HUES6 (cell line): ENCODE results near the gene GNAQ.

ENCODE experiments used
- H3K27ac ChIP-seq: 2 replicates; pipeline ENCODE4 v1.7.0; 2013; ENCODE audit warnings: low read depth, mild to moderate bottlenecking, low read length, inconsistent platforms
- H3K27me3 ChIP-seq: 2 replicates; pipeline ENCODE4 v1.6.1; 2013; ENCODE audit warnings: low read length; ENCODE audit not compliant: control insufficient read depth, insufficient read depth
- H3K36me3 ChIP-seq: 2 replicates; pipeline ENCODE4 v1.6.1; 2013; ENCODE audit warnings: low read length; ENCODE audit not compliant: control insufficient read depth, insufficient read depth
- H3K4me1 ChIP-seq: 2 replicates; pipeline ENCODE4 v1.6.1; 2013; ENCODE audit warnings: low read length; ENCODE audit not compliant: control insufficient read depth, insufficient read depth
- H3K4me3 ChIP-seq: 2 replicates; pipeline ENCODE4 v1.5.1; 2013; ENCODE audit warnings: low read depth, low read length
- H3K9ac ChIP-seq: one replicate; pipeline ENCODE4 v1.6.1; 2013; ENCODE audit warnings: mild to moderate bottlenecking, low read length
- H3K9me3 ChIP-seq: 2 replicates; pipeline ENCODE4 v1.6.1; 2013; ENCODE audit warnings: low read depth, low read length; ENCODE audit not compliant: control insufficient read depth, insufficient read depth

GNAQ gene

GRCh38 chr9:77954666-77955015, 77.0 kb downstream of the GNAQ start:
- Histone ChIP-seq H3K4me3 (no peak overlapping the region), H3K27ac (no peak overlapping the region), H3K27me3 (no peaks in the 10 kb centered on the region), H3K4me1 (peaks cover 44% of the 10 kb centered on the region), H3K9ac (no peak overlapping the region), H3K36me3 (no peaks in the 10 kb centered on the region), H3K9me3 (no peaks in the 10 kb centered on the region)

DNA sequence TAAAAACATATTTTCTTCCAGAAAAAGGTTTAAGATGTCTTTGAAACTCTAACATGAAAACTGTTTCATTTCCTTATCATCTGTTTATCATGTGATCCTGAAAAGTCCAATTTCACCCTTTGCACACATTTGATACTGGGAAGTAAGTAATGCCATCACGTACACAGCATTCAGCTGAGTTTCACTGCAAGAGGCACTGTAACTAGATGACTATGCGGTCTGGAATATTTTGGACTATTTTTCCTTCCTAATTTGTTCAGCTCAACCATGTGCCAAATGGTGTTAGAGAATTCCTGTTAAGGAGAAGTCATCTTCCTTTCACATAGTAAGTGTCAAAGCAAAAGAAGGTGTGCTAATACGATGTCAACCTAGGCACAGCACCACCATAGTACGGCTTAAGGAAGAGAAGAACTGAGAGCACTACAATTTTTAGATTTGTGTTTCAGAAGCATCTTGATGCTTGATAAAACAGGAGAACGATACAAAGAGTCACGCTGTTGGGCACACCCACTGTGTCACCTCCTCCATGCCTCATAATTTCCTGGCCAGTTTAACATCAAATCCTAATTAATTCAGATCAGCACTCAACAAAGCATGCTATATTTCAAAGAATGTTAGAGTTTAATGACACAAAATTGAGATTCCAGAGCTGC, 77.5 kb downstream of the GNAQ start:
- peaks cover 44% of the 10 kb centered on the region for H3K4me1 ChIP-seq
- H3K4me3 ChIP-seq, result no peak overlapping the region
- no peak overlapping the region for H3K9ac ChIP-seq
- H3K27ac ChIP-seq, result no peak overlapping the region
- H3K27me3 ChIP-seq, result no peaks in the 10 kb centered on the region
- no peaks in the 10 kb centered on the region for H3K36me3 ChIP-seq
- no peaks in the 10 kb centered on the region for H3K9me3 ChIP-seq

DNA sequence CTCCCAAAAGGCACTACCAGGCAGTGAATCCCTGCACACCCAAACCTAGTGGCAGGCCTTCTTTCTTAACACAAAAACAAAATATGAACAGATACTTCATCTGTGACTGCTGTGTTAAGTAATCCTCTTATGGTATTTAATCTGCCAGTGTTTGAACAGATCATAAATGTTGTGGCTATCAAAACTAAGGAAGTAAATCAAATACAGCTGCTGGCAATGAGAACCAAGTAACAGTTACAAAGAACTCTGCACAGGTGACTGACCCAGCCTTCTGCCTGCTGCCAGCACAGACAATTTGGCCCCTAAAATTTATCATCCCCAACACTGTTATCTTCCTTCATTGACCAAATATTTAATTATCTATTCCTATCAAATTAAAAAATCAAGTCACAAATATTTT, 78.0 kb downstream of the GNAQ start:
- H3K27me3 ChIP-seq, result no peaks in the 10 kb centered on the region
- H3K9ac ChIP-seq, result no peak overlapping the region
- no peak overlapping the region for H3K27ac ChIP-seq
- no peak overlapping the region for H3K4me3 ChIP-seq
- H3K4me1 ChIP-seq, result peaks cover 39% of the 10 kb centered on the region
- H3K36me3 ChIP-seq, result no peaks in the 10 kb centered on the region
- no peaks in the 10 kb centered on the region for H3K9me3 ChIP-seq

DNA sequence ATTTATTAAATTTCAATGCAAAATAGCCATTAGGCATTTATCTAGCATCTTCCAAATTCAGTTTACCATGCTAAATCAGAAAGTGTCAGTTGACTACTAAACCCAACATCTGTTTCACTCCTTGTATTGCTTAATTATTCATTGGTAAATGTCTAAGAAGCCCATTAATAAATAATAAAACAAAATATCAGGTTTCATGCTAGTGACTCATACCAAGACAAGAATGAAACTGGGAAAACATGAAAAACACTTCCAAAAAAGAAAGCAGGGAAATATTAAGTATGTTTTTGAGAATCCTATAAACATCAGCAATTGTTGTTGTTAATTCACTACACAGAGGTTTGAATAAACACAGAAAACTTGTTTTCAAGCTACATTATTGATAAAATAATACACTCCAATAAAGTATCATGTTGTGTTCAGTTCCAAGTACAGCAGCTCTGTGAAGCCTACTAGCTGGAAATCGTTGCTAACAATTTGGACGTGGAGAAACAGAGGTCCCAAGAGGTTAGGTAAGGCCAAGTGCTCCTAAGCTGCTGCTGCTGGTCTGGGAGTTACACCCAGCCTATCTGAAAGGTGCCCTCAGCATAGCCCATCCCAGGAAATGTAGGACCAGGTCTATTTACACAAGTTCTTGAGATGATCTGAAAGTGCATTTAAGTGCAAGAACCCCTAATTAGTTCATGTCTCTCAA, 78.8 kb downstream of the GNAQ start:
- peaks cover 32% of the 10 kb centered on the region for H3K4me1 ChIP-seq
- no peak overlapping the region for H3K9ac ChIP-seq
- no peak overlapping the region for H3K27ac ChIP-seq
- H3K9me3 ChIP-seq, result no peaks in the 10 kb centered on the region
- no peak overlapping the region for H3K4me3 ChIP-seq
- no peaks in the 10 kb centered on the region for H3K27me3 ChIP-seq
- no peaks in the 10 kb centered on the region for H3K36me3 ChIP-seq

DNA sequence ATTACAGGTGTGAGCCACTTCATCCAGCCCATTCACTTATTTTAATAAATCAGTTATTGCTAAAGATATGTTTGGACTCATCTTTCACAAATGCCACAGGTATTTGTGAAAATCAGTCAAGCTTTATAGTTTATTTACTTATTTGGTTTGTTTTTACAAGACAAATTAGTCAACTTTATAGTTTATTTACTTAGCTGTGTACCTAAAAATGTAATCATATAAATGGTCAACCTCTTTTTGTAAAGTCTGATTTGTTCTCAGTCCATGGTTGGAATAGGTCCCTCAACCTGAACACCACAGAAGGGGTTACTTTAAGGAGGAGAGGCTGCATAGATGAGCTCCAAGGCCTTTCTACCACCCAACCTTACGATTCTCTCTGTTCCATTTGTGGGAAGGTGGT, 80.2 kb downstream of the GNAQ start:
- H3K36me3 ChIP-seq, result no peaks in the 10 kb centered on the region
- H3K27me3 ChIP-seq, result no peaks in the 10 kb centered on the region
- no peaks in the 10 kb centered on the region for H3K9me3 ChIP-seq
- peaks cover 27% of the 10 kb centered on the region for H3K4me1 ChIP-seq
- H3K4me3 ChIP-seq, result no peak overlapping the region
- no peak overlapping the region for H3K9ac ChIP-seq
- H3K27ac ChIP-seq, result no peak overlapping the region

GRCh38 chr9:77949751-77950436, 81.7 kb downstream of the GNAQ start:
- Histone ChIP-seq H3K9ac (no peak overlapping the region), H3K4me3 (no peak overlapping the region), H3K9me3 (no peaks in the 10 kb centered on the region), H3K36me3 (no peaks in the 10 kb centered on the region), H3K27me3 (no peaks in the 10 kb centered on the region), H3K27ac (no peak overlapping the region), H3K4me1 (peaks cover 33% of the 10 kb centered on the region)

- no peak overlapping the region for H3K4me3 ChIP-seq
- H3K36me3 ChIP-seq, result no peaks in the 10 kb centered on the region
- no peak overlapping the region for H3K27ac ChIP-seq
- no peak overlapping the region for H3K9ac ChIP-seq
- no peaks in the 10 kb centered on the region for H3K27me3 ChIP-seq
- H3K4me1 ChIP-seq, result peaks cover 29% of the 10 kb centered on the region
- H3K9me3 ChIP-seq, result no peaks in the 10 kb centered on the region
Observed at GRCh38 chr9:77947651-77948050, 84.0 kb downstream of the GNAQ start.

DNA sequence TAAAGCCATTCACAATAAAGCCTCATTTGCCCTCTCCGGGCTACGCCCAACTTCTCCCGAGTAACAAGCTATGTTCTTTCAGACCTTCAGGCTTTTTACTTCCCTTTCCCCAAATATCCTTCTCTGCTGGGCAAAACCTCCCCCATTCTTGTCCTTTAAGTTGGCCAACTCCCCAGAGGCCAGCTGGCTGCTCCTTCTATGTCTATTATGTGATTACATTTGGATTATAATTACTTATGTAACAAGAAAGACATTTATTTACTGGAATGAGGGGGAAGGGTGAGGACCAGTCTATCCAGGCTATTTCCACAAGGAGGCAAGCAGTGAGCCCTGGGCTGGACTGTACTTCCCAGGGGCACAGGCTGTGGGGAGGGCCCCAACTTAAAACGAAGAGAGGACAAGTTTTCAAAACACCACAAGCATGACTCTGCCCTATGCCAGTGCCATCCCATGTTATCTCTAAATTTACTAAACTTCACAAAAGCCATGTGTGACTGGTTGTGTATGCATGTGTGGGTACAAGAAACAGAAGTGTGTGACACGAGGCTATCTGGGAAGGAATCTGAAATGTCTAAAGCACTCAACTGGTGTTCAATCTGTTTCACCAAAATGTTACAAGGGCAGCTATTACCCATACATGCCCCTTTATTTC, 84.5 kb downstream of the GNAQ start:
- Histone ChIP-seq H3K4me1 (peaks cover 29% of the 10 kb centered on the region), H3K27ac (no peak overlapping the region), H3K4me3 (no peak overlapping the region), H3K9me3 (no peaks in the 10 kb centered on the region), H3K36me3 (no peaks in the 10 kb centered on the region), H3K9ac (no peak overlapping the region), H3K27me3 (no peaks in the 10 kb centered on the region)

DNA sequence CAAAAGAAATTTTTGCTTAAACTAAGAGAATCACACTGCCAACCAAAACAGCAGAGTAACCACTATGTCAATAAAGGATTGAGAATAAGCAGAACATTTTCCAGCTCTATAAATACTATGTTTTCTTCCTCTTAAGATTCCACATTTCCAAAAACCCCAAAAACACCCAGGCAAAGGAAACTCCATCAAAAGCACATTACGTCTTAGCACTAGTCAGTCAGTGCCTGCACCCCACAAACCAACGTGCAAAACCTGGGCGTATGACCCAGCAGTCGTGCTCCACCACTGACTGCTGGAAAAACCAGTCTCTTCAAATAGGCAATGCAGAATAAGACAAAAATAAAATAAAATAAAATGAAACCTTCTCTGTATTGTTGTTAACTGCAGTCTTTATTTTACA, 85.3 kb downstream of the GNAQ start:
- H3K27me3 ChIP-seq, result no peaks in the 10 kb centered on the region
- H3K9me3 ChIP-seq, result no peaks in the 10 kb centered on the region
- H3K9ac ChIP-seq, result no peak overlapping the region
- no peak overlapping the region for H3K4me3 ChIP-seq
- H3K36me3 ChIP-seq, result no peaks in the 10 kb centered on the region
- peaks cover 29% of the 10 kb centered on the region for H3K4me1 ChIP-seq
- no peak overlapping the region for H3K27ac ChIP-seq

DNA sequence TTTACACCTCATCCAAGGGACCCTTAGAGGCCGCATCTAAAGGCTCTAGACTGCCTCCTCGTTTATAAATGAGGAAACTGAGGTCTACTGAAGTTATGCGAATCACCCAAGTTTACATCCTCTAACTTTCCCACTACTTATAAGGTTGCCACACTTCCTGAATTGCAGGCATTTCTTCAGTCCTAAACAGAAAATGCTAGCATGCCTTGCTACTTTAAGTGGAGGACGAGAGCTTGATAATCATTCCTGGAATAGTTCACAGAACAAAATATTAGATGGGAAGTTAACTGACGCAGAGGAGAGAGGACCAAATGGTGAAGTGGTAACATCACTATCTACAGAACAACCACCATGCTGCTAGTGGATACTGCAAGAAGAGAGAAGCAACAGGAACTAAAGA, 85.8 kb downstream of the GNAQ start:
- H3K4me1 ChIP-seq, result peaks cover 29% of the 10 kb centered on the region
- H3K27ac ChIP-seq, result no peak overlapping the region
- no peaks in the 10 kb centered on the region for H3K9me3 ChIP-seq
- no peaks in the 10 kb centered on the region for H3K27me3 ChIP-seq
- H3K4me3 ChIP-seq, result no peak overlapping the region
- no peaks in the 10 kb centered on the region for H3K36me3 ChIP-seq
- no peak overlapping the region for H3K9ac ChIP-seq
